ENCODE measurements around the gene SIRT7.
A peak's percentile ranks its signal among the peaks of the same experiment; 100 is the strongest.
"Not testable (repeated sequence)": the region's sequence is repeated elsewhere in the genome, so short reads cannot be mapped to it uniquely, and the experiment has no call there.

The SIRT7 gene

GRCh38 chr17:81918333-81918669 is 325 bp upstream of the SIRT7 start:
- H3K79me1 ChIP-seq (ENCODE audit: low read length); H3K27ac ChIP-seq (ENCODE audit: low read depth, low read length); H3K14ac ChIP-seq (ENCODE audit: low read length); H3K27me3 ChIP-seq (ENCODE audit: insufficient read depth, low read length); H4K91ac ChIP-seq (ENCODE audit: low read depth, low read length); H4K12ac ChIP-seq (ENCODE audit: low read depth, low read length); H3K18ac ChIP-seq (ENCODE audit: low read length); DNase-seq; H3K23ac ChIP-seq (ENCODE audit: low read length); H2BK5ac ChIP-seq (ENCODE audit: low read depth, low read length, poor library complexity); H4K8ac ChIP-seq (ENCODE audit: low read depth, low read length); H3K4ac ChIP-seq (ENCODE audit: low read depth, low read length); H2AK5ac ChIP-seq (ENCODE audit: low read length); H3K9ac ChIP-seq (ENCODE audit: low read length); H3K4me3 ChIP-seq (ENCODE audit: low read depth, low read length); H2BK120ac ChIP-seq (ENCODE audit: insufficient read depth, low read length, poor library complexity); H2AFZ ChIP-seq (ENCODE audit: insufficient read depth, low read length, poor library complexity); H3K9me3 ChIP-seq (ENCODE audit: insufficient read depth, low read depth, low read length); H2BK12ac ChIP-seq (ENCODE audit: low read length): not testable (repeated sequence)
- H3K4me1 ChIP-seq (ENCODE audit: control insufficient read depth in 1 of 2, insufficient read depth in 2 of 2, low read length in 2 of 2) = peaks cover 10% of the 10 kb centered on the region in 2 experiments
- peaks cover 15% of the 10 kb centered on the region for H3K79me2 ChIP-seq (ENCODE audit: control insufficient read depth, insufficient read depth, low read length, poor library complexity)
- WGBS (ENCODE audit: extremely low coverage, insufficient coverage, insufficient read length) = no CpG with 5 or more reads among the region's 9 CpGs
- peak overlapping the region; percentile 50 for H3K4me2 ChIP-seq (ENCODE audit: low read length)
- peaks cover 62 to 67% of the 10 kb centered on the region in 2 experiments for H3K36me3 ChIP-seq (ENCODE audit: control insufficient read depth in 1 of 2, insufficient read depth in 2 of 2, low read length in 2 of 2)

DNA sequence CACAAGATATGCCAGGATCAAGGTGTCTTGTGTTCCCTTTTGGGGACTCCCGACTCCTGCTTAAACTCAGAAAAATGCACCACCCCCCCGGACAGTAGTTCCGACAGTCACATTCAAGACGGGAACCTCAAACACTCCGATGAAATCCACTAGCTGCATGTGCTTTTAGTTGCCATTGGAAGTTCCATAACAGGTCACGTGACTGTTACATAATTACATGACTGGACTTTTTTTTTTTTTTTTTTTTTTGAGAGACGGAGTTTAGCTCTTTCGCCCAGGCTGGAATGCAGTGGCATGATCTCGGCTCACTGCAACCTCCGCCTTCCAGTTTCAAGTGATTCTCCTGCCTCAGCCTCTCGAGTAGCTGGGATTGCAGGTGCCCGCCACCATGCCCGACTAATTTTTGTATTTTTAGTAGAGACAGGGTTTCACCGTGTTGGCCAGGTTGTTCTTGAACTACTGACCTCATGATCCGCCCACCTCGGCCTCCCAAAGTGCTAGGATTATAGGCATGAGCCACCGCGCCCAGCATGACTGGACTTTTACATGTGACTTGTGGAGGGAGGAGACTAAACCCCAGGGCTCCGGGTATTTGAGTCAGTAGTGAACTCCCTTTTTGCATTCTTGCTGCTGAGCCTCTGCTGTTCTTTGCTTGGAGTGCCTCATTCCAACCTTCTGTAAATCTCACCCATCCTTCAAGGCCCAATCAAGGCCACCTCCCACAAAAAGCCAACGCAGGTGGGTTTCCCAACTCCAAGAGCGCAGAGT is 1.6 kb downstream of the SIRT7 start:
- Histone ChIP-seq H4K12ac (ENCODE audit: low read depth, low read length) (no peak overlapping the region), H3K79me2 (ENCODE audit: control insufficient read depth, insufficient read depth, low read length, poor library complexity) (peaks cover 5% of the 10 kb centered on the region), H3K4me3 (ENCODE audit: low read depth, low read length) (no peak overlapping the region), H3K27ac (ENCODE audit: low read depth, low read length) (no peak overlapping the region), H2AK5ac (ENCODE audit: low read length) (no peak overlapping the region), H3K9ac (ENCODE audit: low read length) (no peak overlapping the region), H3K23ac (ENCODE audit: low read length) (no peak overlapping the region), H2BK120ac (ENCODE audit: insufficient read depth, low read length, poor library complexity) (no peak overlapping the region), H2AFZ (ENCODE audit: insufficient read depth, low read length, poor library complexity) (no peak overlapping the region), H3K14ac (ENCODE audit: low read length) (no peak overlapping the region), H2BK12ac (ENCODE audit: low read length) (no peak overlapping the region), H3K4me1 (ENCODE audit: control insufficient read depth in 1 of 2, insufficient read depth in 2 of 2, low read length in 2 of 2) (peaks cover 0 to 5% of the 10 kb centered on the region in 2 experiments), H3K79me1 (ENCODE audit: low read length) (peaks cover 5% of the 10 kb centered on the region), H3K4ac (ENCODE audit: low read depth, low read length) (peak overlapping the region; percentile 20), H3K36me3 (ENCODE audit: control insufficient read depth in 1 of 2, insufficient read depth in 2 of 2, low read length in 2 of 2) (peaks cover 63 to 66% of the 10 kb centered on the region in 2 experiments), H4K91ac (ENCODE audit: low read depth, low read length) (no peak overlapping the region), H3K9me3 (ENCODE audit: insufficient read depth, low read depth, low read length) (peaks cover 2% of the 10 kb centered on the region), H2BK5ac (ENCODE audit: low read depth, low read length, poor library complexity) (no peak overlapping the region), H4K8ac (ENCODE audit: low read depth, low read length) (no peak overlapping the region), H3K18ac (ENCODE audit: low read length) (no peak overlapping the region), H3K27me3 (ENCODE audit: insufficient read depth, low read length) (no peaks in the 10 kb centered on the region), H3K4me2 (ENCODE audit: low read length) (peak overlapping the region; percentile 95)
- peak; percentile 83 to 87 for DNase-seq
- WGBS (ENCODE audit: extremely low coverage, insufficient coverage, insufficient read length) = no CpG with 5 or more reads among the region's 21 CpGs

DNA sequence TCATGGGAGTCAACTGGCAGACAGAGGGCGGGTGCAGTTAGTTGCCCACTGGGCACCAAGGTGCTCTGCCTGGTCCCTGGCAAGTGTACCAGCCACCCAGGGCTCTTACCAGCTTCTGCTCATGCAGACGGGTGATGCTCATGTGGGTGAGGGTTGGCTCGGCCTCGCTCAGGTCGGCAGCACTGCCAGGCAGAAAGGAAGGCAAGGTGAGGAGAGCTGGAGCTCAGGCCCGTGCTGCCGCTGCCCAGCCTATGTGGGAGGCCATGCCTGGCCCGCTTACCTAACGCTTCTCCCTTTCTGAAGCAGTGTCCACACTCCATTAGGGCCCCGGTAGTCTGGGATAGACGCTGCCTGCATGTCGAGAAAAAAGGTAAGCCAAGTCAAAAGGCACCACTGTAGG is 2.6 kb downstream of the SIRT7 start:
- H3K4me2 ChIP-seq (ENCODE audit: low read length) = no peak overlapping the region
- no peak for DNase-seq
- no peak overlapping the region for H2BK5ac ChIP-seq (ENCODE audit: low read depth, low read length, poor library complexity)
- H4K8ac ChIP-seq (ENCODE audit: low read depth, low read length) = no peak overlapping the region
- peaks cover 8% of the 10 kb centered on the region for H3K79me2 ChIP-seq (ENCODE audit: control insufficient read depth, insufficient read depth, low read length, poor library complexity)
- no peak overlapping the region for H2BK12ac ChIP-seq (ENCODE audit: low read length)
- H3K27ac ChIP-seq (ENCODE audit: low read depth, low read length) = no peak overlapping the region
- no peak overlapping the region for H2BK120ac ChIP-seq (ENCODE audit: insufficient read depth, low read length, poor library complexity)
- WGBS (ENCODE audit: extremely low coverage, insufficient coverage, insufficient read length) = no CpG with 5 or more reads among the region's 12 CpGs
- H4K12ac ChIP-seq (ENCODE audit: low read depth, low read length) = no peak overlapping the region
- H3K79me1 ChIP-seq (ENCODE audit: low read length) = peaks cover 9% of the 10 kb centered on the region
- H4K91ac ChIP-seq (ENCODE audit: low read depth, low read length) = no peak overlapping the region
- H3K36me3 ChIP-seq (ENCODE audit: control insufficient read depth in 1 of 2, insufficient read depth in 2 of 2, low read length in 2 of 2) = peaks cover 53 to 56% of the 10 kb centered on the region in 2 experiments
- H3K27me3 ChIP-seq (ENCODE audit: insufficient read depth, low read length) = no peaks in the 10 kb centered on the region
- no peak overlapping the region for H3K14ac ChIP-seq (ENCODE audit: low read length)
- H3K9me3 ChIP-seq (ENCODE audit: insufficient read depth, low read depth, low read length) = no peaks in the 10 kb centered on the region
- H3K9ac ChIP-seq (ENCODE audit: low read length) = no peak overlapping the region
- peaks cover 2 to 6% of the 10 kb centered on the region in 2 experiments for H3K4me1 ChIP-seq (ENCODE audit: control insufficient read depth in 1 of 2, insufficient read depth in 2 of 2, low read length in 2 of 2)
- H3K18ac ChIP-seq (ENCODE audit: low read length) = no peak overlapping the region
- H3K4me3 ChIP-seq (ENCODE audit: low read depth, low read length) = no peak overlapping the region
- H3K23ac ChIP-seq (ENCODE audit: low read length) = no peak overlapping the region
- no peak overlapping the region for H2AK5ac ChIP-seq (ENCODE audit: low read length)
- H2AFZ ChIP-seq (ENCODE audit: insufficient read depth, low read length, poor library complexity) = no peak overlapping the region
- no peak overlapping the region for H3K4ac ChIP-seq (ENCODE audit: low read depth, low read length)

GRCh38 chr17:81914103-81914850 is 3.7 kb downstream of the SIRT7 start:
- Histone ChIP-seq H3K9ac (ENCODE audit: low read length) (no peak overlapping the region), H2BK120ac (ENCODE audit: insufficient read depth, low read length, poor library complexity) (no peak overlapping the region), H3K4me3 (ENCODE audit: low read depth, low read length) (peak overlapping the region; percentile 30), H3K4me1 (ENCODE audit: control insufficient read depth in 1 of 2, insufficient read depth in 2 of 2, low read length in 2 of 2) (peaks cover 6 to 11% of the 10 kb centered on the region in 2 experiments), H2BK12ac (ENCODE audit: low read length) (no peak overlapping the region), H2AFZ (ENCODE audit: insufficient read depth, low read length, poor library complexity) (no peak overlapping the region), H2AK5ac (ENCODE audit: low read length) (no peak overlapping the region), H4K8ac (ENCODE audit: low read depth, low read length) (no peak overlapping the region), H3K27me3 (ENCODE audit: insufficient read depth, low read length) (no peaks in the 10 kb centered on the region), H3K14ac (ENCODE audit: low read length) (no peak overlapping the region), H3K9me3 (ENCODE audit: insufficient read depth, low read depth, low read length) (no peaks in the 10 kb centered on the region), H3K18ac (ENCODE audit: low read length) (no peak overlapping the region), H4K12ac (ENCODE audit: low read depth, low read length) (no peak overlapping the region), H3K79me1 (ENCODE audit: low read length) (peaks cover 9% of the 10 kb centered on the region), H3K36me3 (ENCODE audit: control insufficient read depth in 1 of 2, insufficient read depth in 2 of 2, low read length in 2 of 2) (peaks cover 47 to 49% of the 10 kb centered on the region in 2 experiments), H3K79me2 (ENCODE audit: control insufficient read depth, insufficient read depth, low read length, poor library complexity) (peaks cover 10% of the 10 kb centered on the region), H3K23ac (ENCODE audit: low read length) (no peak overlapping the region), H3K4me2 (ENCODE audit: low read length) (no peak overlapping the region), H3K4ac (ENCODE audit: low read depth, low read length) (no peak overlapping the region), H4K91ac (ENCODE audit: low read depth, low read length) (no peak overlapping the region), H2BK5ac (ENCODE audit: low read depth, low read length, poor library complexity) (no peak overlapping the region), H3K27ac (ENCODE audit: low read depth, low read length) (no peak overlapping the region)
- DNase-seq = no peak
- no CpG with 5 or more reads among the region's 36 CpGs for whole genome bisulfite sequencing (ENCODE audit: extremely low coverage, insufficient coverage, insufficient read length)
